HG02981 (cell line): ENCODE results near the gene ACTR10.
"Not testable (repeated sequence)": the region's sequence is repeated elsewhere in the genome, so short reads cannot be mapped to it uniquely, and the experiment has no call there.

ENCODE experiments used
- ATAC-seq: cut with Tn5 transposase; IDR thresholded peaks from one replicate; pipeline ENCODE4 v1.9.1; 2021; ENCODE audit warnings: mild to moderate bottlenecking, moderate library complexity; ENCODE audit not compliant: unreplicated experiment

ACTR10 gene

DNA sequence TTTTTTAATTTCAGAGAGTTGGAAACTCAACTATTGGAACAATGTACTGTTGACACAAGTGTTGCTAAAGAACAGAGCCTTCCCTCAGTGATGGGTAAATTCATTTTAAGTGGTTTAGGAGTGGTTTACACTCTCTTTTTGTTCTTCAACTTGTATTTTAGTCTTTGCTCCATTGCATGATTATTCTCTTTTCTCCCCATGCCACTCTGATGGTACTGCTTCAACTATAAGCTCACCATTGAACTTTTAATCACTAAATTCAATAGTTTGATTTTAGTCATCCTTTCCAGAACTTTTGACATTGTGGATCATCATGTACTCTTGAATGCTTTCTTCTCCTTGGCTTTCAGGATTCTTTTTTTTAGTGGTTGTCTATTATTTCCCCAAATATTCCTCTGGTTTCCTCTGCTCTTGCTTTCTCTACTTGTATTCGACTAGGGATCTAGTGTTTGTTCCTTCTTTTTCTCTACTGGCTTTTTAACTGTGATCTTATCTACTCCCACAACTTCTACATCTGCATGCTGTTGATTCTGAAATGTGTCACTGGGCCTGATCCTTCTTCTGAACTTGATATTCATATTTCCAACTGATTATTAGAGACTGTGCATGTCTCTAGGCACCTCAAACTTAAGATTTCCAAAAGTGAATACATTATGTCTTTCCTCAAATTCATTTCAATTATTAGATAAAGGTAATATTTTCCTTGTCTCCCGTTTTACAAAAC is 15.4 kb downstream of the ACTR10 start:
- ATAC-seq = no peak

- ATAC-seq = no peak
Measured at GRCh38 chr14:58216544-58216943, 16.6 kb downstream of the ACTR10 start.

DNA sequence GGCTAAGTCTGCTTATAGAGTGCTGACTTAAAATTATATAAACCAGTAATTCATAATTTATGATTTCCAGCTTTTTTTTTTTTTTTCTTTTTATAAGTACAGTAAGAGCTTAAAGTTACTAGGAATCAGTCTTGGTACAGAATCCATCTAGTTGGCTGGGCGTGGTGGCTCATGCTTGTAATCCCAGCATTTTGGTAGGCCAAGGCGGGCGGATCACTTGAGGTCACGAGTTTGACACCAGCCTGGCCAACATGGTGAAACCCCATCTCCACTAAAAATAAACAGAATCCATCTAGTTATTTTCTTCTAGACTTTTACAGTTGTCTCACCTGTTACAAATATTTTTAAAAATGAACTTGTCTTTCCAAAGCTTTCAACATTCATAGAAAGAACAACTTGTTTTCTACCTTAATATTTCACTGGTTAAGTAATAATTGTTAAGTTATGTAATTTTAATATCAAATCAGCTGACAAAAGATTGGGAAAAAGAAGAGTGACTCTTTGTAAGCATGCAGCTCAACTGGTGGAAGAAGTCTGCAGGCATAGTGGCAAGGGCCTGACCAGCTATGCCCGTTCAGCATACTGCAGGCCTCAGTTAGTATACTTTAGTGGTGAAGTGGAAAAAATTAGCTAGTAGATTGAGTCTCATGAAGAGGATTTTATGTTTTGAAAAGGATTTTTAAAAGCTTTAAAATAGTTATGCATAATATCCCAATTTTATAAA is 27.3 kb downstream of the ACTR10 start:
- ATAC-seq = no peak

- ATAC-seq = no peak
Measured at GRCh38 chr14:58238252-58239243, 38.6 kb downstream of the ACTR10 start.

GRCh38 chr14:58239244-58240195 is 39.6 kb downstream of the ACTR10 start:
- no peak for ATAC-seq

DNA sequence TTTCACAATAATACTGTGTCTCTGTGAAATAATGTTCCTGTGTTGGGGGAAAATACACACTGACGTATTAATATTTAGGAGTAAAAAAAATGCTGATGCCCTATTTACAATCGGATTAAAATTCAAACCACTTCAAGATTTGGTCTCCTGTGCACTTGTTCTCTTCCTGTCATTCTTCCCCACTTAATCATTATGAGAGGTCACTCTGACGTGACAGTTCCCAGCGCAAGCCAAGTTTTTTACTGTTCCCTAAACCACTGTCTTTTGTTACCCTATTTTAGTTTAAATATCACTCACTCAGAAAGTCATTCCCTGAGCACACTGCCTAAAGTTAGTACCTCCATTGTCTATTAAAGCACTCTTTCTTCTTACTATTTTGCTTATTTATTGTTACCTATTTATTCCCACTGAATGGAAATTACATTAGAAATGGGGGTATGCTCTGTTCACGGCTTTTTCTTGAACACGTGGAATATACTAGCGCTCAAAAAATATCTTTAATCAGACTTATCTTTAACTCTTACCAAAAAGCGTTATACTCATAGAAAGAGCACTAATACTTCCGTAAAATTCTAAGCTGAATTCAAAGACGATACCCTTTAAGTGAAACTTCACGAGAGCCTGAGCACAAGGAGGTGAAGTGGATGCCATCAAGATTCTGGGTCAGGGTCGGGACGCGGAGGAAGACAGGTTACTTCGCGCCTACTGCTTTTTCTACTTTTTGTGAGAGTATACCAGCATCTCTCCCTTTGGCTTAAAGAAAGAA is 44.0 kb downstream of the ACTR10 start:
- ATAC-seq = peak; percentile 32

DNA sequence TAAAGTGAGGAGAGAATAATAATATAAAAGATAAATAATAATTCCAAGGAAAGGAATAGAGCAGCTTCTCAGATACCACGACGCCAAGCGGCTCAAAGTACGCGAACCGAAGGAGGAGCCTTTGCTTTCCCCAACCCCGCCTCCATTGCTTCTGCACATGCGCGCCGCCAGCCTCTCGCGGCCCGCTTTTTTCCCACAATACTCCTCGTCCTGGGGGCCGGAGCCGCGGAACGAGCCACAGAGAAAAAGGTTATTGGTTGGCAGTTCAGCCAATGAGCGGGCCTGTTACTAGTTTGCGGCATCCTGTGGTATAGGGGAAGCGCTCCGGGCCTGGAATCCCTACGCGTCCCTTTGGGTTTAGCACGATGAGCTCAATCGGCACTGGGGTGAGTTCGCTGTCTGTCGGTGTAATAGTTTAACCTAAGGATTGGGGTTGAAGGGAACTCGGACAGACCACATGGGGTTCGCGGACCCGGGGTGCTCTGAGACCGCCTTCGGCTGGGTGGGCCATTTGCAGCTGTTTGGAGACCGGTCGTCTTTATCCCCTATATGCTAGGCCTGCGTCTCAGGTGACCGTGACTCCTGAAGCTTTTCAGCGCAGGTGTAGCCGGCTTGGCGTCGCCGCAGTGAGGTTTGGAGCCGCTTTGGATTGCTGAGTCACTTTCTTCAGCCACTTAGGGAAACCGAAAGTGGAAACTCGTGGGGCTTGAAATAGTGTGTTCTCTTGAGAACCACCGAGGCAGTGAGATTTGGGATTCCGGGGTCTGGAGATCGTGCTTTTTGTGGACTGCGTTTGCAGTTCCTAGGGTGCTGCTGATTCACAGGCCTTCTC is 44.8 kb downstream of the ACTR10 start, which contains the start of gene PSMA3:
PSMA3 (plus strand) TSS at position 288 of the 832 bp plus-strand sequence; CDS start at position 366, 78 bp downstream.
- ATAC-seq = peak; percentile 89

GRCh38 chr14:58245562-58245961 is 45.6 kb downstream of the ACTR10 start:
- no peak for ATAC-seq

DNA sequence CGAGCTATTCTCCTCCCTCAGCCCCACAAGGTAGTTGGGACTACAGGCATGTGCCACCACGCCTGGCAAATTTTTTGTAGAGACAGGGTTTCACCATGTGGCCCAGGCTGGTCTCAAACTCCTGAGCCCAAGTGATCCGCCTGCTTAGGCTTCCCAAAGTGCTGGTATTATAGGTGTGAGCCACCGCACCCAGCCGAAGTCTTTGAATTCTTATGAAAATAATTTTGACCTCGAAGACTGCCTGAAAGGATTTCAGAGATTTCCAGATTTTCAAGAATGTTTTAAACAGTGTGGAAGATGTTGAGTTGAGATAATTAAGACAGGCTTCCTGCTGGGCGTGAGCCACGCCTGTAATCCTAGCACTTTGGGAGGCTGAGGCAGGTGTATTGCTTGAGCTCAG is 49.7 kb downstream of the ACTR10 start:
- ATAC-seq = no peak

DNA sequence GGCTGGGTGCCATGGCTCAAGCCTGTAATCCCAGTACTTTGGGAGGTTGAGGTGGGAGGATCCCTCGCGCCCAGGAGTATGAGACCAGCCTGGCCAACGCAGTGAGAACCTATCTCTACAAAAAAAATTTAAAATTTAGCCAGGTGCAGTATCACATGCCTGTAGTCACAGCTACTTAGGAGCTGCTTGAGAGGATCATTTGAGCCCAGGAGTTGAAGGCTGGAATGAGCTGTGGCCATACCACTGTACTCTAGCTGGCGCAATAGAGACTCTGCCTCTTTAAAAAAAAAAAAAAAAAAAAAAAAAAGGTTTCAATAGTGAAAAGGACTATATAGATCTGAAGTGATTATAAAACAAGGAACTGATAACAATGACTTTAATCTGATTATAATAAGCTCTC is 58.2 kb downstream of the ACTR10 start:
- no peak for ATAC-seq

DNA sequence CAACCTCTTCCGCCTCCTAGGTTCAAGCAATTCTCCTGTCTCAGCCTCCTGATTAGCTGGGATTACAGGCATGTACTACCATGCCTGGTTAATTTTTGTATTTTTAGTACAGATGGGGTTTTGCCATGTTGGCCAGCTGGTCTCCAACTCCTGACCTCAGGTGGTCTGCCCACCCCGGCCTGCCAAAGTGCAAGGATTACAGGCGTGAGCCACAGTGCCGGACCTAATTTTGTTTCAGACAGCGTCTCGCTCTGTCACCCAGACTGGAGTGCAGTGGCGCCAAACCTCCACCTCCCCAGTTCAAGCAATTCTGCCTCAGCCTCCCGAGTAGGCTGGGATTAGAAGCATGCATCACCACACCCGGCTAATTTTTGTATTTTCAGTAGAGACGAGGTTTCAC is 62.1 kb downstream of the ACTR10 start:
- not testable (repeated sequence) for ATAC-seq

- no peak for ATAC-seq
Measured at GRCh38 chr14:58265401-58265800, 65.5 kb downstream of the ACTR10 start.

DNA sequence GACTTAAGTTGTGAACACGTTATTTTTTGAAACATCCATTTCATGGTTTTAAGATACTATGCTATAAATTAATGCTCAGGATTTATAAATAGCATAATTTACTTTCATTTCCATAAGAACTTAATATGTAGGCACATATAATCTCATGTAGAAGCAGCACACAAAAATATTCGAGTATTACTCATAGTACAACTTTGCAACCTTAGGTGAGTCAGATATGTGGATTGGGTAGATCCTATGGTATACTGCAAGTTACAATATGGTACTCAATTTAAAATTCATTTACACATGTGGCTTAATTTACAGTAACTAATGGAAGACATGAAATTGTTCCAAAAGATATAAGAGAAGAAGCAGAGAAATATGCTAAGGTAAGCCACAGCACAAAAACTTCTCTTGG is 70.7 kb downstream of the ACTR10 start:
- ATAC-seq = no peak

- ATAC-seq = no peak
Measured at GRCh38 chr14:58272588-58273372, 72.8 kb downstream of the ACTR10 start.

DNA sequence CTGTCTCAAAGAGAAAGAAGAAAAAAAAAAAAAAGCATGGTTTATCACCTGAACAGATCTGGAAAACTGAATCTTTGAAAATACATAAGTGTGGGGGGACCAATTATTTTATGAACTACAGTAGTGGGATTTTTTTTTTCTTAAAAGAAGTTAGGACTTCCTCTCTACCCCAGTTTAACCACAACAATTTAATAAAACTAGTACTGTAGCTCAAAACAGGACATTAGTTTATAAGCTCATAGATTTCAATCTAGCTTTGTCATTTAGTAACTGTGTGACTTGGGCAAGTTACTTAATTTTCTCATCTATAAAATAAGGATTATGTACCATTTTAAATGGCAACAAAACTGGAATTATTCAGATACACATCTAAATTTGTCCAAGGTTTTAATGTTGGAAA is 74.9 kb downstream of the ACTR10 start:
- ATAC-seq = no peak

- no peak for ATAC-seq
Measured at GRCh38 chr14:58275527-58276190, 75.7 kb downstream of the ACTR10 start.

DNA sequence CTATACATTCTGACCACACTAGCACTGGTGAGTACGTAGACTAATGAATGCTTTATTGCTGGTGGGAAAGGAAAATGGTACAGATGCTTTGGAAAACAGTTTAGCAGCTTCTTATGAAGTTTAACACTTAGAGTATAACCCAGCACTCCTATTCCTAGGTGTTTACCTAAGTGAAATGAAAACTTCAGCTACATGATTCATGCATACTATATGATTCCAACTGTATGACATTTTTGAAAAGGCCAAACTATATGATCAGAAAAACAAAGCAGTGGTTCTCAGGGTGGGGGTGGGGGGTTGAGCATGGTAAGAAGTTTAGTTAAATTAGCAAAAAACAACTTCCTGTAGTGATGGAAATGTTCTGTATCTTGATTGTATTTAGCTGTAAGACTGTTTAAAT is 76.3 kb downstream of the ACTR10 start:
- no peak for ATAC-seq
